ENCODE results near the gene FMO4. TPM values are rescaled to one million over a fixed set of nuclear protein-coding genes. Genes with fewer than 3 reads are reported as not detected.
"Not testable (repeated sequence)": the region's sequence is repeated elsewhere in the genome, so short reads cannot be mapped to it uniquely, and the experiment has no call there.

FMO4 gene
- total RNA-seq, 1 donor from 2014 or later: 0.51 TPM

DNA sequence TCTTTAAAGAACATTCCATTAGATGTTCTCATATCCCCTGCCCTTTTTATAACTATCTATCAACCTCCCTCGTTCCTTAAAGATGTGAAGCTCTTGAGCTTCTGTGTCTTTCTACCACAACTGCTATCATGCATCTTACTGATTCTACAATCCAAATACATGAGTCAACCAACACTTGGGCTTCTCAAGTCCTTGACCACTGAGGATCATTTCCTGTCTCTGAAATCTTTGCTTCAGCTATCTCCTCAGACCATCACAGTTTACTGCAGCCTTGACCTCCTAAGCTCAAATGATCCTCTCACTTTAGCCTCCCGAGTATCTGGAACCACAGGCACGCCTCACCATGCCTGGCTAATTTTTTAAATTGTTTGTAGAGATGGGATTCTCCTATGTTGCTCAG, 75.2 kb downstream of the FMO4 start:
- no peak for DNase-seq (ENCODE audit: low read depth in 2 of 2)

DNA sequence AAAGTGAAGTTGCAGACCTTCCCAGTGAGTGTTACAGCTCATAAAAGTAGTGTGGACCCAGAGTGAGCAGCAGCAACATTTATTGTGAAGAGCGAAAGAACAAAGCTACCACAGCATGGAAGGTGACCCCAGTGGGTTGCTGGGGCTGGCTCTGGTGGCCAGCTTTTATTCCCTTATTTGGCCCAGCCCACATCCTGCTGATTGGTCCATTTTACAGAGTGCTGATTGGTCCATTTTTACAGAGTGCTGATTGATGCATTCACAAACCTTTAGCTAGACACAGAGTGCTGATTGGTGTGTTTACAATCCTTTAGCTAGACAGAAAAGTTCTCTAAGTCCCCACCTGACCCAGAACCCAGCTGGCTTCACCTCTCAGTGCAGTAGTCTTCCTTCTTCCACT, 76.8 kb downstream of the FMO4 start:
- not testable (repeated sequence) for DNase-seq (ENCODE audit: low read depth in 2 of 2)

Other genes with a start within 250 kb of the FMO4 start
- under 0.01 and 0.13 TPM in 2 replicates for gene FMO3, start 223.3 kb upstream of the FMO4 start, total RNA-seq
- gene FMO2, start 128.9 kb upstream of the FMO4 start, total RNA-seq: not detected in 2 replicates
- gene FMO1, start 65.7 kb upstream of the FMO4 start, total RNA-seq: not detected in 2 replicates
- 30.6 and 42.4 TPM in 2 replicates for gene PRRC2C, start 171.3 kb downstream of the FMO4 start, total RNA-seq

Measured in dermis microvascular lymphatic vessel endothelial cell (primary cell).